GM11168 (cell line): ENCODE results near the gene KAT7.

Experiments used
- in situ Hi-C: fragments of 300-500 bp; cut with MboI; formaldehyde crosslinking; loops from one replicate; pipeline ENCODE4 v1.12.0; 2022; ENCODE audit warnings: low sequenced_read_pairs; ENCODE audit not compliant: unreplicated experiment

The KAT7 gene

DNA sequence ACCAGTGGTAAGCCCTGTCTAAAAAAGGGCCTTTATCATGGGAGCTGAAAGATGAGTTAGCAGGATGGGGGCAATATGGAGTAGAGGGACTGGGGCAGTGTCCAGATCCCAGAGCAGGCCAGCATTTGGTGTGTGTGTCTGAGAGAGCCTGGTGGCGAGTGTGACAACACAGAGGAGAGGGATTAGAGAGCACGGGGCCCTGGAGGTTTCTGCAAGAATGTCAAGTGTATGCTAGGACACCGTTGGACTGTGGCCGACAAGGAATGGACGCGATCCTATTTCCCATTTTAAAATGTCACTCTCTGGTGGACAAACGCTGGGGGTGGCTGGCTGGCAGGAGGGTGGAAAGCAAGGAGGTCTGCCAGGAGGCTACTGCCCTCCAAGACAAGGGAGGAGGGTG lies 47.0 kb downstream of the KAT7 start:
- in situ Hi-C loops = no loop called here

DNA sequence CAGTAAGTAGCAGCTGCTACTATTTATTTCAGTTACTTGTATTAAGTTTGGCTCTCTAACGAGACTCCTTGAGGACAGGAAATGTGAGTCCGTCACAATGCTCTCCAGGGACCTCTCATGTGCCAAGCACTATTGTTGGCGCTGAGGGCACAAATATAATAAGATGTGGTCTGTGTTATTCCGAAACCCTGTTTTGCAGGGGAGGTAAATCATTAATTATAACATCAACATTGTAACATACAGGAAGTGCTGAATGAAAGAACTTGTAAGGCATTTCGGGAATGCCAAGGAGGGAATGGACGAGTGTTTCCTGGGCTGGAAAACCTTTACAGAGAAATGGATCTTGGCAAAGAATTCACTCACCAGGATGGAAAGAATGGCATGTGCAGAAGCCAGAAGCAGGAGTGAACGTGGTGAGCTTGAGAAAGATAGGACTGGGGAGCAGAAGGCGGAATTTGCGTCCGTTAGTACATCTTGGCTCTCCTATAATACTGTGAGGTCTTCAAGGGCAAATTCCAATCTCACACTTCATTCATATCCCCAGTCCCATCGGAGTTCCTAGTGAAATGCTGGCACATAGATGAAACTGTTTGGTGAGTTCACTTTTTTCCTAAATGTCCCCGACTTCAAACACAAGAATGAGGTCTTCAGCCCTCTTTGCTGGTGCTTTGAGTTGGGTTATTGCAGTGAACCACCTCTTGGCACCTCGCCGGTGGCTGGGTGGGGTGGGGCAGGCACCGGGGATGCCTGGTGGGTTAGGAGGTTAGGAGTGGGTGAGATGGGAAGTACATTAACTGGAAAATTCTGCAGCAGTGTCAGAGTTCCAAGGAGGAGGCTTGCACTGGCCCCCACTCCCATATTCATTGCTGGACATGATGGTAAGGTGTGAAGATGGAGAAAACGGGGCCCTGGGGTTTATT lies 47.9 kb downstream of the KAT7 start:
- in situ Hi-C loops = no loop called here

DNA sequence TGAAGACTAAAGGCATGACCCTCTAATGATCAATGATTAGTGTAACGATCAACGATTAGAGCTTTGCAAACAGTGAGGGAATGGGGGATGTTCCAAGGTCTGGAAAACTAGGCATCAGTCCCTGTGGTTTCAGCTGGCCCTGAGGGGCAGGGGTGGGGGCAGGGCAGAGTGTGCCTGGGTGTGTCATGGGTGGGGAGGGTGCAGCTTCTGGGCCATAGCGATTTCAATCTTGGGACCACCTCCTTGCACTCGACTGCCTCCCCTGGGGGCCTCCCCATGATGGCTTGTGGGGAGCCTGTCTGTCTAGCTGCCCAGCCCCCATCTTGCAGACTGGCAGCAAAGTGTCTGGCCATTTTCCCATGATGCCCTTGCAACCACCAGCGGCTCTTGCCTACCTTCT lies 51.0 kb downstream of the KAT7 start:
- in situ Hi-C loops = no loop called here

DNA sequence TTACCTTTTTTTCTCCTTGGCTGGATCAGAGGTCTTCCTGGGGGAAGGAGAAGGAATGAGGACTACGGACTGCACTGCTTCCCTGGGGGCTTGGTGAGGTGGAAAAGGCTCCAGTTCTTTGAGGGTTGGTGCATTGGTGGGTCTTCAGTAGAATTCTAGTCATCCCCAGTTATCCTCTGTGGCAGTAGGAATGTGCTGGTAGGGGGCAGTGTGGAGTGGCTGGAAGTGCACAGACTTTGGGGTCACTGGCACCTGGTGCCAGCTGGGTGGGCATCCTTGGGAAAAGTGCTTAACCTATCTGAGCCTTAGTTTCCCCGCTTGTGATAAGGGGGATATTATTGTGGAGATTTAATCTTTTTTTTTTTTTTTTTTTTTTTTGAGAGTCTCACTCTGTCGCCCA lies 53.1 kb downstream of the KAT7 start:
- in situ Hi-C loops = no loop called here

DNA sequence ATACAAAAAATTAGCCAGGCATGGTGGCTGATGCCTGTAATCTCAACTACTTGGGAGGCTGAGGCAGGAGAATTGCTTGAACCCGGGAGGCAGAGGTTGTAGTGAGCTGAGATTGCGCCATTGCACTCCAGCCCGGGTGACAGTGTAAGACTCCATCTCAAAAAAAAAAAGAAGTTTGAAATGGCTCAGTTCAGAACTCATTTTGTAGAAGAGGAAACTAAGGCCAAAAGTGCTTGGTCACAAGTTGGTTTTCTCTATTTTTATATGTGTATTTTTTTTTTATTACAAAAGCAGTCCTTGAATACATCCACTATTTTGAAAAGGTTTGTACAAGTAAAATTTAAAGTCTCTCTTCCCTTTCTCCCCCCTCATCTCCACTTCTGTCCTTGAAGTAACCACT lies 53.9 kb downstream of the KAT7 start:
- in situ Hi-C loops = no loop called here

DNA sequence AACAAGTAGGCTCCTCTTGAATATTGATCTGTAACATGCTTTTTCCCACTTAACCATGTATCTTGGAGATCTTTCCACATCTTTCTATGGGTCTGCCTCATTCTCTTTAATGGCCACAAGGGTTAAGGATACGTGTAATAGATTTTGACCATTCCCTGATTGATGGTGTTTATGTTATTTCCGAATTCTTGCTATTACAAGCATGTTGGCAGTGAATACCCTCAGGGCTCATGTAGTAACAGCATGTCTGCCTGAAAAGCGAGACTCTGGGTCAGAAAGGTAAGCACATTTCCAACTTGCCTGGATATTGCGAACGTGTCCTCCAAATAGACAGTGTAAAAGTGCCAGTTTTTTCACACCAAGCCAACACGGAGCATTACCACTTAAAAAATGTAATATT lies 54.4 kb downstream of the KAT7 start:
- in situ Hi-C loops = no loop called here

DNA sequence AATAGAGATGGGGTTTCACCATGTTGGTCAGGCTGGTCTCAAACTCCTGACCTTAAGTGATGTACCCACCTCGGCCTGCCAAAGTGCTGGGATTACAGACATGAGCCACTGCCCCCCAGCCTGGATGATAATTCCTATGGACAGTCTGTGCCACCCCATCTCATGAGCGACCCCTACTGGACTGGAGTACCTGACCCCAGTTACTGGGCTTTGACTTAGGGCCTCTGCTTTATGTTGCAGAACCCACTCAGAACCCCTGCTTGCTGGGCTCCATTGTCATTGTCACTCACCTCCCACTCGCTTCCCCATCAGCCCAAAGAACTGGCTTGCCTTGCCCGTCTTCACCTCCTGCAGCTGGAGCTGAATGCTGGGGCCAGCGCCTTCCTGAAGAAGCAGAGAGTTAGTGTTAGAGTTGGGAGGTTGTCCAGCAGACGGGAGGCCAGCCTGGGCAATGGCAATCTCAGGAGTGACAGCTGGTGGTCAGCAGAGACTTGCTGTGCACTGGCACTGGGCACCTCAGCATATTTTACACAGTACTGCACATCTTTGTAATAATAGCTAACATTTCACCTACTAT lies 55.4 kb downstream of the KAT7 start:
- in situ Hi-C loops = no loop called here

DNA sequence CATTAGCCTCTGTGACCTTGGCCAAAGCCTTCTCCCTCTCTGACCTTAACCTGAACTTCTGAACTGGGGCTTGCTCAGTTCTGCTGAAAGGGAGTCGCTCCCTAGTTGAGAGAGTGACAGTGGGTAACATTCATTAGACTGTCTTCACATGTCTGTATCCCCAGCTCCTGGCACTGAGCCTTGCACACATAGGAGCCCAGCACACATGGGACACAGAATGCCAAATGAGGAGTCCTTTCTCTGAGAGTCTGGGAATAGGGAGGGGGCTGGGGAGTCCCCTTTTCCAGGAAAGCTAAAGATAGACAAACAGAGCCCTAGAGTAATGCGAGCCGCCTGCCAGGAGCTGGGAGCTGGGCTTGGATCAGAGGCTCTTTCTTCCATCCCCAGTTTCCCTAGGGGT lies 56.8 kb downstream of the KAT7 start:
- in situ Hi-C loops = no loop called here

DNA sequence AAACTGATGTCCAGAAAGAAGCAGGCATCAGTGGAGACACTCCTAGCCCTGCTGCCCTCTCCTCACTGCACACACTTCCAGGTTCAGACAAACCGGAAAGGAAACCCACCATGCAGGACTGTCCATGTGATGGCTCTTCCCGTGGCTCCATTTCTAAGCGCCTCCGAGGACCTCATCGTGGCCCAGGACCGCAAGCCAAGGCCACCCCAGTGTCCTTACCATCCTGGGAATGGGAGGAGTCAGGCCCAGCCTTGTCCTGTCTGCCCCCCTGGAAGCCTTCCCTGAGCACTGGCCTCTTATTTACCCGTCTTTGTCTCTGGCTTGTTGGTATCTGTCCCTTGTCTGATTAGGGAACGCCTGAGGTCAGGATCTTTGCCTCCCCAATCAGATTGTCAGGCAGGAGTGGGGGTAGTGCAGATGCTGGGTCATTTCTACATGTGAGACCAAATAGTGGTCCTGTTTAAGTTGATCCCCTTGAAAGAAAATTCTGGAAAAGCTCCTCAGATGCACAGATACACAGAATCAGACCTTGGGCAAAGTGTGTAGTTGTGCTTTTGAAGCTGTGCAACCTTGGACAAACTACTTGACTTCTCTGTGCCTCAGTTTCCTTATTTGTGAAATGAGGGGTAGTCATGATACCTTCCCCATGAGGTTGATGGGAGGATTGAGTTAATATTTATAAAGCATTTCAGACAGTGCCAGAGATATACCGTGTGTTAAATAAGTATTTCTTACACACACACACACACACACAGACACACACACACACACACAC lies 58.6 kb downstream of the KAT7 start:
- in situ Hi-C loops = no loop called here

DNA sequence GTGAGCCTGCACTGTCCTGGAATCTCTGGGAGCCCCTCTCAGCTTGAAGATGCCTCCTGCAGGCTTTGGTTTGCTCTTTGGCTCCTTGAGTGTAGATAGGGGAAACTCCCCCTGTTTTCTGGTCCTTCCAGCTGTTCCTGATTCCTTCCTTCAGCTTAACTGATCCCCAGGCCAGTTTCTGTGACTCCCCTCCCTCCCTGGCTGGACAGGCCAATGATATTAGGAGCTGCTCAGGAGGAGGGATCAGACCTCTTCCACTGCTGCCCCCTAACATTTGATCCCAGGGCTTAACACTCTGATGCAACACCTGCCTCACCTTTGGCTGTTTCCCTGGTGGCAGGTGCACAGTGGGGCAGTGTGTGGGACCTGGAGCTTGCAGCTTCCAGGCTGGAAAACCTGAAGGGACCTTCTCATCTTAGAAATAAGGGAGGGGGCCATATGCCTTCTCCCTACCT lies 59.6 kb downstream of the KAT7 start, which contains the start of gene TAC4:
Gene TAC4, minus strand, starts transcription at position 51 of the 455 bp plus-strand sequence. CDS start 52 bp downstream, outside the sequence.
- in situ Hi-C loops = no loop called here

DNA sequence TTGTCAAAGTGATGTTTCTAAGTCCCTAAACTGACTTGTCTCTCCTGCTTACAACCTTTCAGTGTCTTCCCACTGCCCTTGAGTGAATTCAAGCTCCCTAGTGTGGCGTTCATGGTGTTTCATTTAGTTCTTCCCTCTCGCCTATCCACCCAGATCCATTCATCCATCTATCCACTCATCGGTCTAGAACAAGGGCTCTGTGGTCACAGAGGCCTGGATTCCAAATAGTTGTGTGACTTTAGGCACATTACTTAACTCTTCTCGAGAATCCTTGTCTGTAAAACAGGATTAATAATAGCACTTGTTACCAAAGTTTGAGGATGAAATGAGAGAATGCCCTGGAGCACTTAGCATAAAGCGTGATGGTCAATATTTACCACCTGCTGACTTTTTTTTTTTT lies 60.3 kb downstream of the KAT7 start:
- in situ Hi-C loops = no loop called here

DNA sequence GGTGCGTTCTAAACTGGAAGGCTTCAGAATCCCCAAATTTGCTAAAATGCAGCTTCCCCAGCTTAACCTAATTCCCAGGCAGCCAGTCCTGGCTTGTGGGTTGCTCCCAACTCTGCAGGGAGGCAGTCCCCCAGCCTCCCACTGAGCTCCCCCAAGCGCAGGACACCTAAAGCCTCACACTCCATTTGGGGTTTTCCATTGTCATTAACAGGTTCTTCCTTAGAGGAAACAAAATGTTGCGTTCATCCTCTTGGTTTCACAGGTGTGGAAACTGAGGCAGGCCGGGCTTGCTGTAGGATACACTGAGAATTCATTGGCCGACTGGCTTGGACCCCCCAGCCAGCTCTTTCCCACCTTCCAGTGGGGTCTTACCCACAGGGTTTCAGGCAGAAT lies 61.7 kb downstream of the KAT7 start:
- in situ Hi-C loops = no loop called here

DNA sequence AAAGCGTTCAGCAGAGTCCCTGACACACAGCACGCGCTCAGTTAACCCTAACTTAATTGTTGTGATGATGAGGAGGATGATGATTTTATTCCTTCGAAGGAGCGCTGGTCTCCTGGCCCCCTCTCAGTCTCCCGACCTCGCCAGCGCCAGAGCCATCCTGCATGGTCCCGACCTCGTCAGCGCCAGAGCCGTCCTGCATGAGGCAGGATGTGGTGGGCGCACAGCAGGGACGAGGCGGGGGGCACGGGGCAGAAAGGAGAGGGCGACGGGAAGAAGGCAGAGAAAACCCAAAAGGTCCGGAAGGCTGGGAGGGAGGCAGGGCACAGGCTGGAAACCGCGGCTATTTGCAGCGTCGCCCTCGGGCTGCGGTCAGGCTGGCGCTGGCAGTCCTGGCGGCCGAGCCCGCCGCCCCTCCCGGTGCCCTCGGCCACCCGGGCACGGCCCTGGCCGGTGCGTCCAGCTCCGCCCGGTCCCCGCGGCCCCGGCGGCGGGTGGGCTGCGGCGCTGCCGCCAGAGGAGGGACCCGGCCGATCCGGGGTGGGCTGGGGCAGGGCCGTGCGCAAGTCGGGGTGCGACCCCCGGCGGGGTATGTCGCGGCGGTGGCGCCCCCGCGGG lies 62.4 kb downstream of the KAT7 start:
- in situ Hi-C loops = no loop called here

DNA sequence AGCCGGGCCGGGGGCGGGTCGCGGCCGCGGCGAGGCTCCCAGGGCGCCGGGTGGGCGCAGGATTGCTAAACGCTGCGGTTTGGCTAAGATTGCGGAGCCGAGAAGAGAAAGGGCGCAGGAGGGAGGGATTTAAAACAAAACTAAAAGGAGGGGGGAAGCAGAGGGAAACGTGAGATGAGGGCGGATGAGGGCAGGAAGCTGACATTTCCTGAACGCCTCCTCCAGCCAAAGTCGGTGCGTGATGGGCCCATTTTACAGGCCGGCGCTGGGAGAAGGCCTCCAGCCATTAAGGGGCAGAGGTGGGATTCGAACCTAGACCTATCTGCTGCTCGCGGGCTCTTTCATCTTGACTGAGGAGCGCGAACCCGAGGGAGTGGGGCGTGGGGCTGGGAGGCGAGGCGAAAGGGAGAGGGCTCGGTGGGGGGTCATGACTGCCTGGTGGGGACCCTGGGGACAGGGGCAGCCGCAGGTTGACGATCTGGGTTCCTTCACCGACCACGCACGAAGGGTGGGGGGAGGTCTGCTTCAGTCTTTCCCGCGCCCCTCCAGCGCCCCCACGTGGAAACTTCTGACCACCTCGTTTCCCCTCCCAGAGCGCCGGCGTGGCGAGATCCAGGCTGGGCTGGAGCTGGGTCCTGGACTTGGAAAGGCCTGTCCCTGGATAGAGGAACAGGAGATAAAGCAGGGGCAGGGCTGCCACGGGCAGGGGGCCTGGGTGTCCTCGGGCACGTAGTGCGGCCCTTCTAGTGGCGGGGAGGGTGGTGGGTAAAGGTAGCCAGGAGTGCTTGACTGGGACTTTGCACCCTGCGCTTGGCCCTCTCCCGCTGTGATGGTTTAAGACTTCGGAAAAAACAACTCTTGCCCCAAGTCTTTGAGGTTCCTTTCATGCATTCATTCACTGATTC lies 63.2 kb downstream of the KAT7 start:
- in situ Hi-C loops = no loop called here

DNA sequence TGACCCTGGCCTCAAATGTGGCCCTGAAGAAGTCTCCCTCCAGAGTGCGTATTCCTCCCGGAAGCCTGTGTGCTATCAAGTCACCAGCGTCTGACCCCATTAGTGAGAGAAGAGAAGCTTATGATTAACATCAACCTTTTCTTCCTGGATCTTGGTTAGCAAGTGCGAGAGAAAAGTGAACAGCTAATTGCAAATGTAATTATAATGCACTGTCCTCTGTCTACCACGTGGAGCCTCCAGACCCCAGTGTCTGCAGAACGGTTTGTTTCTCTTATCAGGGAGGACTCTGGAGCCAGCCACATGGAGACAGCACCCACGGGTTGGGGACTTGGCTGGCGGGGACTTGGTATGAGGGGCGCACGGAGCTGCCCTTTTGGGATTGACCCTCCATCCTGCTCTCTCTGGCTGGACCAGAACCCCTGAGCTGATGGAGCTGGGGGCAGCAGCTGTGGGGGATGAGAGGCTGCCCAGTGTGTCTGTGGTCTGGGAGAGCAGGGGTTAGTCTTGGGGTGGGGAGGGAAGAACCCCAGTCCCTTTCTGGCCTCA lies 65.1 kb downstream of the KAT7 start:
- in situ Hi-C loops = no loop called here

DNA sequence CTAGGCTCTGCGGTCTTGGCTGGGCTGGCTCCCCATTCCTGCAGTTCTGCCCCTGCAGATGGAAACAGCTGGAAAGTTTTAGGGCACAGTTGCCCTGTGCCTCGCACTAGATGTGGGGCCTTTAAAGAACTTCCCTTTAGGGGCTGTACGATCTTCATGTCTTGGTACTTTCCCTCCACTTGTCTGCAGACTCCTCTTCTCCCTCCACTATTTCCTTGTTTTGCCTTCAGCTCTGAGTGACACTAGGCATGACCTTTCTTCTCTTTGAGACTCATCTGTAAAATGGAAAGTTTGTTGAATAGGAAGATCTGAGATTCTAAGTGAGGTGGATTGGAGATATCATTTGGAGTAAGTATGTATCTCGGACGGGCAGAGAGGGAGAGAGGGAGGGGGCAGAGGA lies 65.6 kb downstream of the KAT7 start:
- in situ Hi-C loops = no loop called here

DNA sequence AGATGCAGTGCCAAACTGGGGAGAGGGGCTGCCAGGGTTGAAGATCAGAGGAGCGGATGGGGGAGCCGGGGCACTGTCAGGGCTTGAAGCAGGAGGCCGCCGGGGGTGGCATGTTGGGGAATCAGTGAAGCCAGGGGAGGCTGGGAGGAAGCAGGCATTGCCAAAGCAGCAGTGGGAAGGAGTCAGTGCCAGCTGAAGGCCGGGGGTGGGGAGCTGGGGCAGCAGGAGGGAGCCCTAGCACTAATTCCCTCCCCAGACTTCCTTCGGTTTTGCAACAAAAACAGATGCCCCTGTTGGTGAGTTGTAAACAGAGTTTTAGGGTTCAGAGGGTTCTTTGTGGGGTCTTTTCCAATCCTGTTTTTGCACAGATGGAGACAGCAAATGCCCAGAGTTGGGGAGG lies 70.3 kb downstream of the KAT7 start:
- in situ Hi-C loops = no loop called here

DNA sequence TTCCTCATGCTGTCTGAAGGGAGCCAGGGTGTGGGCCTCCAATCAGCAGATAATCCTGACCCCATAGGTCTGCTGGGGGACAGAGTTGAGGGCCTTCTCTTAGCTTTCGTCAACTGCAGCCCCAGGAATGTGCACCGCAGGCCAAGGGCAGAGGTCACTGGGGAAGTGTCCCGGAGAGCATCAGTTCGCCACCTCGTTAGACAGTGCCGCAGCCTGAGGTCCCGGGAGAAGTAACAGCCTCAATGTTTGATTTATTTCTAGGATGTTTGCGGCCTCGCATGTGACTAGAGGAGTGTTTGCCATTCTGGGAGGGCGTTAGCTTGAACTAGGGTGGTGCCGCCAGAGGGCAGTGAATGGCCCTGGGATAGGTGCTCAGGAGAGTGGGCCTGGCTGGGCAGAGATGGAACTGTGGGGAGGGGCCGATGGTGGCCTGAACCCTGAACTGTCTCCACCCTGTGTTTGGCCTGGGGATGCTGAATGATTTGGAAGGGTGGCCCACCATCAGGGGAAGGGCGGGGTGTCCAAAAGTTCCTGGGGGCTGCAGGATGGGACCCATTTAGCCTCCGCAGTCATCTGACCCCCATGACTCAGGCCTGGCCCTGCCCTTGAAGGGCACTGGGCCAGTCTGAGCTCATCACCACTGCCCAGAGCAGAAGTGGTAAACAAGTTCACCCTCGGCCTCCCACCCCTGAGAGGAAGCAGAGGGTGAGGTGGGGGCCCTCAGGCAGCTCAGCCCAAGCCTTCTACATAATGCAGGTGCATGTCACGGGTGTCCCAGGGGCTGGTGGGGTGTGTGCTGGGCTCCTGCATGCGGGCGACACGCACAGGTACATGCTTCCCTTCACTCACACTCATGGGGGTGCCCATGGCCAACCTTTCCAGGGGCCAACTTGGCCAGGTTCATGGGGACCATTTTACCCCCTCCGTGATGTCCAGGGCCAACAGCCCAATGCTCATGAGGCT lies 71.8 kb downstream of the KAT7 start:
- in situ Hi-C loops = loop anchor here (5.0 kb wide), 1 partner anchor 117 kb away; no protein-coding TSS in a partner anchor
